GDM1 (cell line): ENCODE measurements around the gene PXK.
"Not testable (repeated sequence)": the region's sequence is repeated elsewhere in the genome, so short reads cannot be mapped to it uniquely, and the experiment has no call there.

Source experiments
- DNase-seq: peaks from one replicate; lab custom pipeline; 2025; lab: John Stamatoyannopoulos, UW

The PXK gene

DNA sequence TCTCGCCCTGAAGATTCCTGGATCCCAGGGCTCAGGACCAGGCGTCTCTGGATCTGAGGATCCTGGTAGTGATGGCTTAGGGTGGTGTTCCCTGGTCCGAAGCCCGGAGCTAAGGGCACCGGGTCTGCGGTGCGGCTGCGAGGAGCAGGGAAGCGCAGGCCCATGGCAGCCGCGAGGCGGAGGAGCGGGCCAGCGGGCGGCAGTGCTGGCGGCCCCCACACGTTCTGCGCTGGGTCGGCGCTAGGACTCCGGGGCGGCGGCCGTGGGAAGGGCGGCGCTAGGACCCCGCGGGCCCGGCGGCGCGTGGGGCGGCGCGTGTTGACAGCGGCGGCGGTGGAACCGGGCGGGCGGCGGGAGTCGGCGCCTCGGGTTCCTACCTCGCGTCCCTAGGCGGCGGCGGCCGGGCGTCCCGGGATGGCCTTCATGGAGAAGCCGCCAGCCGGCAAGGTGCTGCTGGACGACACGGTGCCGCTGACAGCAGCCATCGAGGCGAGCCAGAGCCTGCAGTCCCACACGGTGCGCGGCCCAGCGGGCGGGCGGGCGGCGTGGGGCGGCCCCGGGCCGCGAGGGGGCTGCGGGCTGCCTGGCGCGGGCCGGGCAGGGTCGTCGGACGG, at the start of gene PXK:
TSS of gene PXK (plus strand) at position 318 of the 614 bp plus-strand sequence. CDS start at position 415, 97 bp downstream.
- peak; percentile 76 for DNase-seq

GRCh38 chr3:58285334-58285733, 47.4 kb upstream of the PXK start:
- DNase-seq, result no peak

GRCh38 chr3:58287354-58287753, 45.3 kb upstream of the PXK start:
- DNase-seq, result no peak

- DNase-seq, result no peak
Measured at GRCh38 chr3:58288011-58288728, 44.5 kb upstream of the PXK start.

- DNase-seq, result not testable (repeated sequence)
Measured at GRCh38 chr3:58288964-58289613, 43.6 kb upstream of the PXK start.

- DNase-seq, result not testable (repeated sequence)
Measured at GRCh38 chr3:58290446-58290845, 42.2 kb upstream of the PXK start.

- no peak for DNase-seq
Measured at GRCh38 chr3:58291671-58292338, 40.9 kb upstream of the PXK start.

GRCh38 chr3:58292866-58293265, 39.8 kb upstream of the PXK start:
- no peak for DNase-seq

DNA sequence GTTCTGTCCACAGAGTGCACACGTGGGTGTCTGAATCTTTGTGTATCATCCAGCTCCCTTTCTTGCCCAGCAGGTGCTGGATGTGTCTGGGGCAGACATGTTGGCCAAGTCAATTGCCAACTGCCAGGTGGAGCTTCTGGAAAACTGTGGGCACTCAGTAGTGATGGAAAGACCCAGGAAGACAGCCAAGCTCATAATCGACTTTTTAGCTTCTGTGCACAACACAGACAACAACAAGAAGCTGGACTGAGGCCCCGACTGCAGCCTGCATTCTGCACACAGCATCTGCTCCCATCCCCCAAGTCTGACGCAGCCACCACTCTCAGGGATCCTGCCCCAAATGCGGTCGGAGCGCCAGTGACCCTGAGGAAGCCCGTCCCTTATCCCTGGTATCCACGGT, 39.2 kb upstream of the PXK start:
- DNase-seq, result no peak

- no peak for DNase-seq
Measured at GRCh38 chr3:58296269-58296668, 36.4 kb upstream of the PXK start.

DNA sequence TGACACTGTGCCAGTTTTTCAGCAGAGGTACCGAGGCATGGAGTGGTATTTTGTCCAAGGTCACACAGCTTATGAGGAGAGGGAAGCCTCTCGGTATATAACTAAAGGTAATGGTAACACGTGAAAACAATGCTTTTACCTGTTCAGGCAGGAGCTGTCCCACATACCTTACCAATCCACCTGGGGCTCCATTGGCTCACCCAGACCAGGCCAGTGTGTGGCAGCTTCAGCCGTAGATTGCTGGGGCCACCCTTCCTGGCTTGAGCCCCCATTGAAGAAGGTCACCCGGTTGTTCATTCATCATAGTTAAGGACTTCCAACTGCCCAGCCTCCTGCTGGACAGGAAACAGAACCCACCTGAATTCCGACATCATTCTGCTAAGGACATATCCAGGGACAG, 35.8 kb upstream of the PXK start:
- DNase-seq, result no peak

DNA sequence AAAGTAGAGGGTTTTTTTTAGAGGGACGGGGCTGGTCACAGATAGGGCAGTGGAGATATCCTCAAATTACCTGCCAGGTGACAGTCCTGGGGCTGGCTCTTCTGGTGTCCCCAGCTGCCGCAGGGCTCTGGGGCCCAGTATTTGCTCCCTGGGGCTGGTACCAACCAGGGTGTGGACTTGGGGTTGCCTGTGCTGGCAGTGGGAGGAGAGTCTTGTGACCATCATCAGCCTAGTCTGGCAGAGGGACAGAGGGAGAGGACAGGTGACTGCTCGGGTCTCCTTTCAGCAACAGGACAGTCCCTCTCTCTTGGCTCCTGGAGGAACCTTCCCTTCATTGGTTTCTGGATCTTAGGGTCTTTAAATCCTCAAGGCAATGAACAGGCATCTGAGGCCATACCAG, 34.5 kb upstream of the PXK start:
- no peak for DNase-seq

GRCh38 chr3:58299075-58299474, 33.6 kb upstream of the PXK start:
- DNase-seq, result no peak

DNA sequence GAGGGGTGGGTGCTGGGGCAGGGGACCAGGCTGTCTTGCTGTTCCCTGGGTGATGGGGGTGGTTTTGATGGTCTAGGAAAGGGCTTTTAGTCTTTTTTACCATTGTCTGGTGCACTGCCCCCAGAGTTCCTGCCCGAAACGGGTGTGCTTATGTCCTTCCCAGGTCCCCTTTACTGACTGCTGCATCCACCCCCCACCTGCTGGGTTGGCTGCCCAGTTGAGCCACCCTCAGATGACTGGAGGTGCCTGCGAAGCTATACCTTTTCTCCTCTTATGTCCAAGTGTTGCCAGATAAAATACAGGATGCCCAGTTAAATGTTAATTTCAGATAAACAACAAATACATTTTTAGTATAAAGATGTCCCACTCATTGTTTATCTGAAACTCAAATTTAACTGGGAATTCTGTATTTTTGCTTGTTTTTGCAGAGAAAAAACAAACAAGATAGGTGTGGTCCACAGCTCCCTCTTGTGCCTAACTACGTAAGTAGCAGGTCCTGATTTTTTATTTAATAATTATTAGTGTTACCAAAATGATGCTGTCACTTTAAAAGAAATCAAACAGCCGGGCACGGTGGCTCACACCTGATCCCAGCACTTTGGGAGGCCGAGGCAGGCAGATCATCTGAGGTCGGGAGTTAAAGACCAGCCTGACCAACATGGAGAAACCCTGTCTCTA, 32.7 kb upstream of the PXK start:
- no peak for DNase-seq

GRCh38 chr3:58305882-58306711, 26.6 kb upstream of the PXK start, which contains the start of the genes HTD2 and RPP14:
HTD2 (plus strand) TSS chr3:58306520; CDS start chr3:58317614, 11,094 bp downstream.
RPP14 (plus strand) TSS chr3:58306245; CDS start chr3:58310330, 4,085 bp downstream.
- peak; percentile 96 for DNase-seq

DNA sequence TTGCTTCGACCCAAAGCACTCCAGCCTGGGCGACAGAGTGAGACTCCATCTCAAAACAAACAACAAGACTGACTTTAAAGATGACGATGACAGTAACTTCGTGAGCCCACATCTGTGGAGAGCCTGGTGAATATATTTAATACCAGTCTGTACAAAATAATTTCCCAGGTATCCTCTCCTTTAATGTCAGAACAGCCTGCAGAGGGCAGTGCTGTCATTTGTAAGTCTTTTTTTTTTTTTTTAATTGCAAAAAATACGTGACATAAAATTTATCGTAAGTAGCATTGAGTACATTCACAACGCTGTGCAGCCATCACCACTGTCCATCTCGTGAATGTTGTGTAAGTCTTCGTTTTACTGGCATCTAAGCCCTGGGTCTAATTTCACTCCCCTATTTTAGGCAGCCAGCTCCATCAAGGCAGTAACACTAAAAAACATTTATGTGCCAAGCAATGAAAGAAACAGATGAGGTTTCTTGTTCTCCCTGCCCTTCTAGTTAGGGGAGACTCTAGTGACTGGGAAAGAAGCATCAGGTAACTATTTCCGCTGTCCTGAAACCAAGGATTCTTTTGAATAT, 25.0 kb upstream of the PXK start:
- DNase-seq, result peak; percentile 27

DNA sequence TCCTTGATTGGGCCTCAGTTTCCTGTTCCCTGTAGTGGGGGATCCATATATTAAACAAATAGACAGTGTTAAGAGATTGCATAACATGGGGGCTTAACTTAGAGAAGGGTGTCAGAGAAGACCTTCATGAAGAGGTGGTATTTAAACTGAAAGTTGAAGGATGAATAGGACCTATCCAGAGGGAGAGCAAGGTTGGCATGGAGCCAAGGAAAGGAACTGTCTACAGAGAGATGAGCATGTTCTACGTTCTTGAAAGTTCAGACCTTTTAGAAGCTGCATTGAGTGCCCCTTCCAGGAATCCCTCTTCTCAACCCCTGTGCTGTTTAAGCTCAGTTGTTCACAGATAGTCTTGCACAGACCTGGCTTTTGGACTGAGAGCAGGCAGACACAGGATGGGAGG, 24.0 kb upstream of the PXK start:
- no peak for DNase-seq

DNA sequence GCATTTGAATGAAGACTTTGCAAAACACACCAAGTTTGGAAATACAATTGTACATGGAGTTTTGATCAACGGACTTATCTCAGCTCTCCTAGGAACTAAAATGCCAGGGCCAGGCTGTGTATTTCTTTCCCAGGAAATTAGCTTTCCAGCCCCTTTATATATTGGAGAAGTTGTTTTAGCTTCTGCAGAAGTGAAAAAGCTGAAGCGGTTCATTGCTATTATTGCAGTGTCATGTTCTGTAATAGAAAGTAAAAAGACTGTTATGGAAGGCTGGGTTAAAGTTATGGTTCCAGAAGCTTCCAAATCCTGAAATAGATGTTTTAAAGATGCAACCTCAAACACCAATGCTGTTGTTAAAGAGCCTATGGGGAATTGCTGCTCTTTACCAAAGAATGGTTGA, 14.9 kb upstream of the PXK start:
- DNase-seq, result no peak

- no peak for DNase-seq
Measured at GRCh38 chr3:58321791-58322190, 10.9 kb upstream of the PXK start.

DNA sequence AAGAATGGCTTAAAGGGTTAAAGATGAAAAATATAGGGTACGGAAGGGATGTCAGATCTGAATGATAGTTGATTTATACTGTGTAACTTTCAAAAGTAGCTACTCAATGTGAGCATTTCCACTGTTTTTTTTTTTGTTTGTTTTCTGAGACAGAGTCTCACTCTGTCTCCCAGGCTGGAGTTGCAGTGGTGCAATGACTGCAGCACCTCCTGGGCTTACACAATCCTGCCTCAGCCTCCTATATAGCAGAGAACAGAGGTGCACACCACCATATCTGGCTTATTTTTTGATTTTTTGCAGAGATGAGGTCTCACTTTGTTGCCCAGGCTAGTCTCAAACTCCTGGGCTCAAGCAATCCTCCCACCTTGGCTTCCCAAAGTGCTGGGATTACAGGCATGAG, 9.9 kb upstream of the PXK start:
- DNase-seq, result no peak
